ENCODE measurements around the gene ADO. TPM values are rescaled to one million over a fixed set of nuclear protein-coding genes. Genes with fewer than 3 reads are reported as not detected.

ADO gene
- total and polyA plus RNA-seq, 10 of the 15 experiments (the other 5 are each of a cell fraction or from before 2014, with no cell fraction given) = 4.3 to 44.6 (median 18.7) TPM

- POLR2A ChIA-PET = interaction anchor here (0.6 to 3.7 kb wide), 13 partner anchors 13 to 272 kb away, joined by 3 to 46 read pairs (median 4); partner anchors contain the start of gene EGR2
- in situ Hi-C loops (cut with MboI) = no loop called here
Measured at GRCh38 chr10:62803724-62804355, 680 bp upstream of the ADO start.

More at GRCh38 chr10:62803724-62804355, 680 bp upstream of the ADO start:
- ChIA-PET CTCF (interaction anchor here (0.9 to 3.5 kb wide), 6 partner anchors 13 to 193 kb away, joined by 3 to 11 read pairs (median 4); partner anchors contain the start of gene EGR2), RAD21 (ENCODE audit: unreplicated experiment) (interaction anchor here (0.8 to 9.4 kb wide), 10 partner anchors 13 to 192 kb away, joined by 3 to 141 read pairs (median 7); partner anchors contain the start of gene EGR2), SMC1A (ENCODE audit: uncharacterized antibody, unreplicated experiment) (interaction anchor here (0.7 to 8.7 kb wide), 21 partner anchors 10 to 353 kb away, joined by 3 to 82 read pairs (median 4); partner anchors contain the start of gene EGR2)
- Histone ChIP-seq H3K9ac (ENCODE audit: control insufficient read depth, insufficient read depth, low read length) (peak overlapping the region; percentile 94), H3K27ac (ENCODE audit: control insufficient read depth, insufficient read depth) (peak overlapping the region; percentile 98), H3K9me3 (replicated peaks; ENCODE audit: control insufficient read depth, insufficient read depth, low read length) (no peaks in the 10 kb centered on the region), H2AFZ (ENCODE audit: control insufficient read depth, low read depth, low read length) (peak overlapping the region; percentile 99), H3K4me1 (ENCODE audit: control insufficient read depth, insufficient read depth, low read length) (peaks cover 4% of the 10 kb centered on the region; the same call in 1 of the 2 replicates), H3K4me3 (peak overlapping the region; percentile 88), H3K79me2 (ENCODE audit: control insufficient read depth, insufficient read depth, low read length) (peaks cover 42% of the 10 kb centered on the region), H3K27me3 (replicated peaks in 1 of 2; ENCODE audit: control insufficient read depth in 2 of 2, insufficient read depth in 2 of 2, low read length in 1 of 2) (no peaks in the 10 kb centered on the region), H4K20me1 (ENCODE audit: control insufficient read depth, insufficient read depth) (no peaks in the 10 kb centered on the region), H3K36me3 (ENCODE audit: control insufficient read depth in 2 of 2, insufficient read depth in 2 of 2, low read length in 1 of 2) (no peaks in the 10 kb centered on the region), H3K4me2 (ENCODE audit: control insufficient read depth, insufficient read depth) (peak overlapping the region; percentile 92)
- no peak for DNase-seq (ENCODE audit: low read depth, low spot score)
- TF ChIP-seq MLLT1 (IDR thresholded peaks at IDR 0.05) (peak; percentile 93), IRF3 (IDR thresholded peaks at IDR 0.05) (no peak), MEF2B (IDR thresholded peaks at IDR 0.05; ENCODE audit: partially characterized antibody, poor library complexity, severe bottlenecking) (peak; percentile 96), BMI1 (IDR thresholded peaks at IDR 0.05; ENCODE audit: borderline replicate concordance) (no peak), ZNF687 (IDR thresholded peaks at IDR 0.05) (peak; percentile 13; the same call in 1 of the 2 replicates), SIX5 (IDR thresholded peaks at IDR 0.05; ENCODE audit: low read depth, low read length, severe bottlenecking) (no peak), IKZF2 (IDR thresholded peaks at IDR 0.05) (0 out of 4 replicates have a peak, but pooled peaks of 1 of the 2 experiments have one; percentile 22)
- WGBS (ENCODE audit: insufficient coverage, insufficient replicate concordance, low lambda C conversion rate, missing lambda C conversion rate) = 6% methylated on average over 11 of the region's 11 CpGs
- TSS peak; percentile 75 for BruUV-seq (replicated peaks)
- no peak for ATAC-seq
- intact Hi-C loops (cut with micrococcal nuclease; ENCODE audit: unreplicated experiment) = no loop called here
- FAIRE-seq = no peak
